Measurements from ENCODE around the gene AGTR1.

DNA sequence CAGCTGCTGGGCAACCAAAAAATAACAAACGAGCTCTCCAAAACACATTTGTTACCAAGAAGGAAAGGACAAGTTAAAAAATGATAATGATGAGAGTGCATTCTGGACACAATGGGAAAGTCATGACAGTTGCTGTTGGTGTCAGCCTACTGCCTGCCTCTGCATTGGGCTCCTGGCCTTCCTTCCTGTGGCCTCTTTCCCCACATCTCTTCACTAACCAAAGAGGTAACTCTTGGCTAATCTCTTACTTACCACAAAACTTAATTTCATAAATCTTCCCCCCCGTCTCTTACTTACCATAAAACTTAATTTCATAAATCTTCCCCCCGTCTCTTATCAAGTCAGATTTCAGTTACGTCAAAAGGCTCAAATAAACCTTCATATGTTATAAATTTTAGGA, 58.6 kb downstream of the AGTR1 start:
- TF ChIP-seq, protein P1, sequence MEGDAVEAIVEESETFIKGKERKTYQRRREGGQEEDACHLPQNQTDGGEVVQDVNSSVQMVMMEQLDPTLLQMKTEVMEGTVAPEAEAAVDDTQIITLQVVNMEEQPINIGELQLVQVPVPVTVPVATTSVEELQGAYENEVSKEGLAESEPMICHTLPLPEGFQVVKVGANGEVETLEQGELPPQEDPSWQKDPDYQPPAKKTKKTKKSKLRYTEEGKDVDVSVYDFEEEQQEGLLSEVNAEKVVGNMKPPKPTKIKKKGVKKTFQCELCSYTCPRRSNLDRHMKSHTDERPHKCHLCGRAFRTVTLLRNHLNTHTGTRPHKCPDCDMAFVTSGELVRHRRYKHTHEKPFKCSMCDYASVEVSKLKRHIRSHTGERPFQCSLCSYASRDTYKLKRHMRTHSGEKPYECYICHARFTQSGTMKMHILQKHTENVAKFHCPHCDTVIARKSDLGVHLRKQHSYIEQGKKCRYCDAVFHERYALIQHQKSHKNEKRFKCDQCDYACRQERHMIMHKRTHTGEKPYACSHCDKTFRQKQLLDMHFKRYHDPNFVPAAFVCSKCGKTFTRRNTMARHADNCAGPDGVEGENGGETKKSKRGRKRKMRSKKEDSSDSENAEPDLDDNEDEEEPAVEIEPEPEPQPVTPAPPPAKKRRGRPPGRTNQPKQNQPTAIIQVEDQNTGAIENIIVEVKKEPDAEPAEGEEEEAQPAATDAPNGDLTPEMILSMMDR (IDR thresholded peaks at IDR 0.05) = no peak
- no peak for TF ChIP-seq POLR2A (IDR thresholded peaks at IDR 0.05)

Data from right lobe of liver (tissue), 4 donors.